GM18511 (cell line): ENCODE measurements around the gene OTUD3.
"Not testable (repeated sequence)": the region's sequence is repeated elsewhere in the genome, so short reads cannot be mapped to it uniquely, and the experiment has no call there.

ENCODE experiments used
- ATAC-seq: cut with Tn5 transposase; IDR thresholded peaks from one replicate; pipeline ENCODE4 v1.9.1; 2021; ENCODE audit warnings: mild to moderate bottlenecking, moderate library complexity; ENCODE audit not compliant: unreplicated experiment

Gene OTUD3

GRCh38 chr1:19868575-19868974 lies 13.6 kb upstream of the OTUD3 start:
- not testable (repeated sequence) for ATAC-seq

- not testable (repeated sequence) for ATAC-seq
Observed at GRCh38 chr1:19869453-19869852, 12.7 kb upstream of the OTUD3 start.

- no peak for ATAC-seq
Observed at GRCh38 chr1:19869929-19870328, 12.3 kb upstream of the OTUD3 start.

GRCh38 chr1:19872190-19872589 lies 10.0 kb upstream of the OTUD3 start:
- no peak for ATAC-seq

- ATAC-seq = no peak
Observed at GRCh38 chr1:19877181-19877750, 4.9 kb upstream of the OTUD3 start.

GRCh38 chr1:19877821-19878636 lies 4.2 kb upstream of the OTUD3 start:
- ATAC-seq = no peak

GRCh38 chr1:19878637-19878985 lies 3.6 kb upstream of the OTUD3 start:
- no peak for ATAC-seq

- ATAC-seq = no peak
Observed at GRCh38 chr1:19879227-19879626, 3.0 kb upstream of the OTUD3 start.

GRCh38 chr1:19879661-19880060 lies 2.5 kb upstream of the OTUD3 start:
- no peak for ATAC-seq

- not testable (repeated sequence) for ATAC-seq
Observed at GRCh38 chr1:19880841-19881240, 1.4 kb upstream of the OTUD3 start.

GRCh38 chr1:19884312-19884711 lies 2.1 kb downstream of the OTUD3 start:
- ATAC-seq = no peak

GRCh38 chr1:19885821-19886220 lies 3.6 kb downstream of the OTUD3 start:
- no peak for ATAC-seq

- ATAC-seq = no peak
Observed at GRCh38 chr1:19888112-19888511, 5.9 kb downstream of the OTUD3 start.

- ATAC-seq = no peak
Observed at GRCh38 chr1:19889656-19890055, 7.5 kb downstream of the OTUD3 start.

GRCh38 chr1:19892129-19892528 lies 9.9 kb downstream of the OTUD3 start:
- ATAC-seq = no peak

- no peak for ATAC-seq
Observed at GRCh38 chr1:19892628-19893168, 10.5 kb downstream of the OTUD3 start.

- ATAC-seq = no peak
Observed at GRCh38 chr1:19893687-19894086, 11.5 kb downstream of the OTUD3 start.

- ATAC-seq = no peak
Observed at GRCh38 chr1:19894218-19894617, 12.0 kb downstream of the OTUD3 start.

- no peak for ATAC-seq
Observed at GRCh38 chr1:19901653-19902052, 19.5 kb downstream of the OTUD3 start.

- ATAC-seq = no peak
Observed at GRCh38 chr1:19903621-19904020, 21.4 kb downstream of the OTUD3 start.

- no peak for ATAC-seq
Observed at GRCh38 chr1:19907456-19907855, 25.3 kb downstream of the OTUD3 start.

GRCh38 chr1:19909392-19909791 lies 27.2 kb downstream of the OTUD3 start:
- no peak for ATAC-seq
